Keratinocyte (primary cell): Measurements from ENCODE around the gene ITGA3. TPM values are rescaled to one million over a fixed set of nuclear protein-coding genes. Genes with fewer than 3 reads are reported as not detected.

Experiments used
- DNase-seq: peaks from one replicate; pipeline ENCODE4 v3.0.0-alpha.2; 2011; ENCODE audit warnings: low read depth, missing footprints, low spot score
- FAIRE-seq: peaks from 2 replicates; lab custom pipeline; 2011; peaks lifted over from hg19 to GRCh38; lab: Jason Lieb, UNC
- H2AFZ ChIP-seq: 2 replicates; pipeline ENCODE4 v1.6.0; 2012; ENCODE audit warnings: low read length, control low read depth, inconsistent platforms; ENCODE audit not compliant: control insufficient read depth
- H3K27ac ChIP-seq: 2 replicates; pipeline ENCODE4 v1.5.1; 2011; ENCODE audit warnings: low read length; ENCODE audit not compliant: control insufficient read depth, insufficient read depth
- H3K27me3 ChIP-seq: 3 replicates; pipeline ENCODE4 v1.6.0; 2011; ENCODE audit warnings: low read length; ENCODE audit not compliant: control insufficient read depth, insufficient read depth; ENCODE audit errors: extremely low read depth
- H3K36me3 ChIP-seq, 2 experiments: 2 replicates in 1 of 2; 3 replicates in 1 of 2; pipeline ENCODE4 v1.5.1; 2011; ENCODE audit warnings: low read length in 2 of 2, mild to moderate bottlenecking in 1 of 2; ENCODE audit not compliant: control insufficient read depth in 2 of 2, insufficient read depth in 2 of 2; ENCODE audit errors: extremely low read depth in 1 of 2
- H3K4me1 ChIP-seq: 3 replicates; pipeline ENCODE4 v1.5.1; 2011; ENCODE audit warnings: low read length; ENCODE audit not compliant: control insufficient read depth, insufficient read depth; ENCODE audit errors: extremely low read depth
- H3K4me2 ChIP-seq: 3 replicates; pipeline ENCODE4 v1.6.0; 2011; ENCODE audit warnings: low read depth, low read length; ENCODE audit not compliant: control insufficient read depth, insufficient read depth; ENCODE audit errors: extremely low read depth
- H3K4me3 ChIP-seq, 3 experiments: fragments of 200-600 bp in 1 of 3; sonication (generic) in 1 of 3; 2 replicates in 2 of 3; 3 replicates in 1 of 3; pipeline ENCODE4 v1.5.1; 2011 to 2016; ENCODE audit warnings: low read length in 3 of 3, mild to moderate bottlenecking in 3 of 3, control low read depth in 2 of 3, inconsistent platforms in 1 of 3, low read depth in 1 of 3, mixed read lengths in 1 of 3, mixed run types in 1 of 3, moderate library complexity in 1 of 3; ENCODE audit not compliant: control insufficient read depth in 2 of 3, insufficient read depth in 2 of 3; ENCODE audit errors: extremely low read depth in 1 of 3
- H3K79me2 ChIP-seq: 2 replicates; pipeline ENCODE4 v1.6.0; 2012; ENCODE audit warnings: low read length; ENCODE audit not compliant: control insufficient read depth, insufficient read depth
- H3K9ac ChIP-seq: 3 replicates; pipeline ENCODE4 v1.6.0; 2011; ENCODE audit warnings: low read length; ENCODE audit not compliant: control insufficient read depth, insufficient read depth; ENCODE audit errors: extremely low read depth
- H3K9me1 ChIP-seq: 3 replicates; pipeline ENCODE4 v1.6.0; 2011; ENCODE audit warnings: low read length; ENCODE audit not compliant: control insufficient read depth, insufficient read depth; ENCODE audit errors: extremely low read depth
- H3K9me3 ChIP-seq: 2 replicates; pipeline ENCODE4 v1.5.1; 2012; ENCODE audit warnings: low read depth, low read length; ENCODE audit not compliant: control insufficient read depth
- H4K20me1 ChIP-seq: 3 replicates; pipeline ENCODE4 v1.6.0; 2011; ENCODE audit warnings: low read length; ENCODE audit not compliant: control insufficient read depth, insufficient read depth; ENCODE audit errors: extremely low read depth
- EZH2 ChIP-seq: IDR thresholded peaks from one replicate; pipeline ENCODE4 v1.6.1; 2012; ENCODE audit warnings: inconsistent platforms, mild to moderate bottlenecking, low read length, moderate library complexity
- dilution Hi-C: fragments of 300-500 bp; cut with MboI; formaldehyde crosslinking; loops from one replicate; pipeline ENCODE4 v1.7.0; 2020; ENCODE audit warnings: low sequenced_read_pairs; ENCODE audit not compliant: extremely low pct_ligation_motif_present
- polyA plus RNA-seq, 5 experiments: library from polyadenylated mRNA; depleted of rRNA in 3 of 5; stranded (reverse) in 3 of 5; stranded (forward) in 1 of 5; unstranded in 1 of 5; fragments of >200 nt; gene quantifications; 1 replicate in 1 of 5; 2 replicates in 3 of 5; 3 replicates in 1 of 5; pipeline versions ENCODE4 v1.2.1 to v1.2.3, GENCODE V29; 2011 to 2012; ENCODE audit warnings: missing spikeins in 2 of 5, low read depth in 1 of 5, low replicate concordance in 1 of 5
- TF ChIP-seq, protein P1 (sequence below), 3 experiments: IDR thresholded peaks in 1 of 3; conservative IDR thresholded peaks in 1 of 3; optimal IDR thresholded peaks in 1 of 3; 2 replicates in 2 of 3; 3 replicates in 1 of 3; pipeline versions ENCODE3 to v1.5.1; 2011; ENCODE audit warnings: low read length in 3 of 3, mild to moderate bottlenecking in 3 of 3, moderate library complexity in 2 of 3, control low read depth in 1 of 3, inconsistent platforms in 1 of 3; ENCODE audit not compliant: insufficient read depth in 2 of 3; ENCODE audit errors: extremely low read depth in 1 of 3

The ITGA3 gene
- polyA plus RNA-seq, 1 donor (not counting 4 experiments of a cell fraction or from before 2014, with no cell fraction given): 427 TPM

GRCh38 chr17:50136096-50136687 is 80.3 kb downstream of the ITGA3 start:
- peaks cover 4% of the 10 kb centered on the region for H4K20me1 ChIP-seq
- H3K4me3 ChIP-seq: no peak overlapping the region
- TF ChIP-seq, protein P1, sequence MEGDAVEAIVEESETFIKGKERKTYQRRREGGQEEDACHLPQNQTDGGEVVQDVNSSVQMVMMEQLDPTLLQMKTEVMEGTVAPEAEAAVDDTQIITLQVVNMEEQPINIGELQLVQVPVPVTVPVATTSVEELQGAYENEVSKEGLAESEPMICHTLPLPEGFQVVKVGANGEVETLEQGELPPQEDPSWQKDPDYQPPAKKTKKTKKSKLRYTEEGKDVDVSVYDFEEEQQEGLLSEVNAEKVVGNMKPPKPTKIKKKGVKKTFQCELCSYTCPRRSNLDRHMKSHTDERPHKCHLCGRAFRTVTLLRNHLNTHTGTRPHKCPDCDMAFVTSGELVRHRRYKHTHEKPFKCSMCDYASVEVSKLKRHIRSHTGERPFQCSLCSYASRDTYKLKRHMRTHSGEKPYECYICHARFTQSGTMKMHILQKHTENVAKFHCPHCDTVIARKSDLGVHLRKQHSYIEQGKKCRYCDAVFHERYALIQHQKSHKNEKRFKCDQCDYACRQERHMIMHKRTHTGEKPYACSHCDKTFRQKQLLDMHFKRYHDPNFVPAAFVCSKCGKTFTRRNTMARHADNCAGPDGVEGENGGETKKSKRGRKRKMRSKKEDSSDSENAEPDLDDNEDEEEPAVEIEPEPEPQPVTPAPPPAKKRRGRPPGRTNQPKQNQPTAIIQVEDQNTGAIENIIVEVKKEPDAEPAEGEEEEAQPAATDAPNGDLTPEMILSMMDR (optimal IDR thresholded peaks at IDR 0.05 in 1 of 3, IDR thresholded peaks at IDR 0.05 in 1 of 3, conservative IDR thresholded peaks at IDR 0.05 in 1 of 3; ENCODE audit: extremely low read depth in 1 of 3, insufficient read depth in 2 of 3, low read length in 3 of 3): no peak
- no peak for TF ChIP-seq EZH2
- H3K27me3 ChIP-seq: no peaks in the 10 kb centered on the region
- H3K79me2 ChIP-seq: no peaks in the 10 kb centered on the region
- FAIRE-seq (no peak), DNase-seq (no peak)
- dilution Hi-C loops: no loop called here
- H3K9me3 ChIP-seq: no peaks in the 10 kb centered on the region
- H3K9ac ChIP-seq: no peak overlapping the region
- H3K36me3 ChIP-seq: peaks cover 47 to 55% of the 10 kb centered on the region in 2 experiments
- H3K4me1 ChIP-seq: no peaks in the 10 kb centered on the region
- no peaks in the 10 kb centered on the region for H3K9me1 ChIP-seq
- H3K27ac ChIP-seq: no peak overlapping the region
- H2AFZ ChIP-seq: no peak overlapping the region
- H3K4me2 ChIP-seq: no peak overlapping the region

- FAIRE-seq: no peak
- Histone ChIP-seq H3K9me1 (no peaks in the 10 kb centered on the region), H3K9ac (no peak overlapping the region), H3K27me3 (no peaks in the 10 kb centered on the region), H2AFZ (no peak overlapping the region), H3K4me3 (no peak overlapping the region), H3K36me3 (peaks cover 47 to 62% of the 10 kb centered on the region in 2 experiments), H3K79me2 (no peaks in the 10 kb centered on the region), H3K9me3 (no peaks in the 10 kb centered on the region), H3K4me2 (no peak overlapping the region), H3K27ac (no peak overlapping the region), H4K20me1 (peaks cover 4% of the 10 kb centered on the region), H3K4me1 (no peaks in the 10 kb centered on the region)
- dilution Hi-C loops: no loop called here
- TF ChIP-seq, protein P1 (optimal IDR thresholded peaks at IDR 0.05 in 1 of 3, IDR thresholded peaks at IDR 0.05 in 1 of 3, conservative IDR thresholded peaks at IDR 0.05 in 1 of 3; ENCODE audit: extremely low read depth in 1 of 3, insufficient read depth in 2 of 3, low read length in 3 of 3): no peak
- no peak for TF ChIP-seq EZH2
- no peak for DNase-seq
These were observed 81.1 kb downstream of the ITGA3 start for GRCh38 chr17:50137042-50137441.
